Nephron progenitor cell (in vitro differentiated cells): ENCODE data around the gene DMD.

Experiments used
- DNase-seq: peaks from one replicate; pipeline ENCODE4 v3.0.0; 2021
- H3K27ac Mint-ChIP-seq: 2 replicates; pipeline ENCODE4 v1.8.0; 2021; ENCODE audit warnings: mild to moderate bottlenecking, moderate library complexity, mixed read lengths
- H3K27me3 Mint-ChIP-seq: 2 replicates; pipeline ENCODE4 v1.8.0; 2021; ENCODE audit warnings: mild to moderate bottlenecking, low read depth, mixed read lengths; ENCODE audit not compliant: poor library complexity
- H3K36me3 Mint-ChIP-seq: 2 replicates; pipeline ENCODE4 v1.8.0; 2021; ENCODE audit warnings: low read depth, mixed read lengths
- H3K4me1 Mint-ChIP-seq: 2 replicates; pipeline ENCODE4 v1.8.0; 2021; ENCODE audit warnings: mixed read lengths
- H3K4me3 Mint-ChIP-seq: 2 replicates; pipeline ENCODE4 v1.8.0; 2021; ENCODE audit warnings: mild to moderate bottlenecking, moderate library complexity, mixed read lengths
- H3K9me3 Mint-ChIP-seq: 2 replicates; pipeline ENCODE4 v1.8.0; 2021; ENCODE audit warnings: mild to moderate bottlenecking, moderate library complexity, mixed read lengths
- CTCF ChIP-seq: fragments of 200-600 bp; sonication (generic); IDR thresholded peaks from 2 replicates; pipeline ENCODE4 v1.5.0; 2021; ENCODE audit warnings: antibody characterized with exemption

Gene DMD

GRCh38 chrX:31186693-31187338 lies 2024.5 kb downstream of the DMD start:
- H3K9me3 Mint-ChIP-seq = peaks cover 32% of the 10 kb centered on the region
- no peak overlapping the region for H3K27ac Mint-ChIP-seq
- no peak for DNase-seq
- H3K36me3 Mint-ChIP-seq = peaks cover 24% of the 10 kb centered on the region
- no peaks in the 10 kb centered on the region for H3K4me1 Mint-ChIP-seq
- no peak overlapping the region for H3K4me3 Mint-ChIP-seq
- no peak for TF ChIP-seq CTCF
- H3K27me3 Mint-ChIP-seq = no peaks in the 10 kb centered on the region

DNA sequence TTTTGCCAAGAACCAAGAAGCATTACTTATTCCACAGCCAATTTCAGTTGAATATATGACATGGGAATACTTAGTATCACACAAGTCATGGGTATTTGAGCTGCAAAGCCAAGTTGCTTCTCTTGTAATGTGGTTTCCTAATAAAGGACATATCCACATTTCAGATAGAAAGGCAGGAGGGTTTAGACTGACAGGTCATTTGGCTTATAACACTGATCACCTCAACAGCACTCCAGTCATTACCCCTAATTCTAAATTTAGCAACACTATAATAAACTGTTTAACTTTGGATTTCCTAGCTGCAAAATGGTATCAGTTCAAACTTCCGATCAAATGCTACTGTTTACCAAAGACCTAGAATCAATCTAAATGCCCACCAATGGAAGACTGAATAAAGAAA lies 2025.5 kb downstream of the DMD start:
- Mint-ChIP-seq H3K4me1 (no peaks in the 10 kb centered on the region), H3K27ac (no peak overlapping the region), H3K36me3 (peaks cover 20% of the 10 kb centered on the region), H3K9me3 (peaks cover 32% of the 10 kb centered on the region), H3K4me3 (no peak overlapping the region), H3K27me3 (no peaks in the 10 kb centered on the region)
- DNase-seq = no peak
- no peak for TF ChIP-seq CTCF

GRCh38 chrX:31181377-31182000 lies 2029.9 kb downstream of the DMD start:
- Mint-ChIP-seq H3K36me3 (peaks cover 55% of the 10 kb centered on the region), H3K4me1 (no peaks in the 10 kb centered on the region), H3K27ac (no peak overlapping the region), H3K9me3 (peaks cover 51% of the 10 kb centered on the region), H3K27me3 (peaks cover 2% of the 10 kb centered on the region), H3K4me3 (no peak overlapping the region)
- TF ChIP-seq CTCF = no peak
- DNase-seq = no peak

DNA sequence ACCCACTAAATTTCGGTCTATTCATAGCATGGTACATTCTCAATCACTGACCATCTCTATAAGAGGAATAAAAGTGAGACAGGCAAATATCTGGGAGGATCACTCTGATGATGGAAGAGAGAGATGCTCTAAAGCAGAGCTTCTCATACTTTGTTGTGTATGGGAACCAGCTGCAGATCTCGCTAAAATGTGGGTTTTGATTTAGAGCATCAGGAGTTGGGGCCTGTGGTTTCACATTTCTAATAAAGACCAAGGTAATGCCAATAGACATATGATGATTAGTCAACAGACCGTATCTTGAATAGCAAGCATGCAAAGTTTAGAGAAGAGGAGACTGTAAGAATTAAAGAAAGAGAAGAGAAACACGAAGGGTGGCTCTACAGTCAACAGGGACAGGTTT lies 2032.1 kb downstream of the DMD start:
- Mint-ChIP-seq H3K27ac (no peak overlapping the region), H3K36me3 (peaks cover 42% of the 10 kb centered on the region), H3K4me3 (no peak overlapping the region), H3K27me3 (peaks cover 2% of the 10 kb centered on the region), H3K9me3 (peaks cover 38% of the 10 kb centered on the region), H3K4me1 (no peaks in the 10 kb centered on the region)
- no peak for DNase-seq
- TF ChIP-seq CTCF = no peak

GRCh38 chrX:31178769-31179125 lies 2032.6 kb downstream of the DMD start:
- no peak for DNase-seq
- H3K36me3 Mint-ChIP-seq = peaks cover 42% of the 10 kb centered on the region
- H3K4me3 Mint-ChIP-seq = no peak overlapping the region
- no peak for TF ChIP-seq CTCF
- peaks cover 38% of the 10 kb centered on the region for H3K9me3 Mint-ChIP-seq
- H3K27ac Mint-ChIP-seq = no peak overlapping the region
- no peaks in the 10 kb centered on the region for H3K4me1 Mint-ChIP-seq
- peaks cover 2% of the 10 kb centered on the region for H3K27me3 Mint-ChIP-seq
